GM10248 (cell line): ENCODE results near the gene PLA2G4E.

Experiments
- CTCF ChIA-PET: fragments of 300-600 bp; sonication (Branson Sonifier 250); formaldehyde crosslinking; extraction: SDS; loops from one replicate; lab custom pipeline; 2021; ENCODE audit warnings: antibody characterized with exemption; lab: Yijun Ruan, JAX
- POLR2A ChIA-PET: fragments of 350-650 bp; sonication (Branson Sonifier 250); formaldehyde crosslinking; extraction: SDS; loops from one replicate; lab custom pipeline; 2020; ENCODE audit warnings: antibody characterized with exemption; lab: Yijun Ruan, JAX
- DNase-seq: peaks from one replicate; pipeline ENCODE4 v3.0.0; 2012; ENCODE audit errors: extremely low spot score
- TF ChIP-seq, protein P1 (sequence below): IDR thresholded peaks from 2 replicates; pipeline ENCODE4 v1.5.1; 2012; ENCODE audit warnings: mild to moderate bottlenecking, low read depth; ENCODE audit errors: extremely low read depth, missing control alignments, control extremely low read depth

The PLA2G4E gene

DNA sequence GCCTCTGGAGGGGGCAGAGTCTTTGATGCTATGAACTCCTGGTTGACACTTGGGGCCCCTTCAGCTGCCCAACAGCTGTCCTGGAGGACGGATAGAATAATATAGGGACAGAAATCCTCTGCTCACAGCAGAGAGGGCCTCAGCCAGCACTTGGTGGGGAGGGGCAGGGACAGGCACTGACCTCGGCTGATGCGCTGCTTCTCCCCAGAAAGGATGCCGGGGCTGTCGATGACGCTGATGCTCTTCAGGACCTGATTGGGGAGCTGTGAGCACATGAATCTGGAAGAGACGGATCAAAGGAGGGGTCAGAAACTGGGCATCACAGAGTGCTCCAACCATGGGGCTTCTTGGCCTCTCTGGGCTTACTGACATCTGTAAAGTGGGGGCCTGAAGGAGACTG, 78.0 kb downstream of the PLA2G4E start:
- ChIA-PET CTCF (interaction anchor here (1.4 to 2.5 kb wide), 4 partner anchors 9 to 40 kb away, joined by 4 to 8 read pairs (median 5); no protein-coding TSS in a partner anchor), POLR2A (no interaction called here)
- TF ChIP-seq, protein P1, sequence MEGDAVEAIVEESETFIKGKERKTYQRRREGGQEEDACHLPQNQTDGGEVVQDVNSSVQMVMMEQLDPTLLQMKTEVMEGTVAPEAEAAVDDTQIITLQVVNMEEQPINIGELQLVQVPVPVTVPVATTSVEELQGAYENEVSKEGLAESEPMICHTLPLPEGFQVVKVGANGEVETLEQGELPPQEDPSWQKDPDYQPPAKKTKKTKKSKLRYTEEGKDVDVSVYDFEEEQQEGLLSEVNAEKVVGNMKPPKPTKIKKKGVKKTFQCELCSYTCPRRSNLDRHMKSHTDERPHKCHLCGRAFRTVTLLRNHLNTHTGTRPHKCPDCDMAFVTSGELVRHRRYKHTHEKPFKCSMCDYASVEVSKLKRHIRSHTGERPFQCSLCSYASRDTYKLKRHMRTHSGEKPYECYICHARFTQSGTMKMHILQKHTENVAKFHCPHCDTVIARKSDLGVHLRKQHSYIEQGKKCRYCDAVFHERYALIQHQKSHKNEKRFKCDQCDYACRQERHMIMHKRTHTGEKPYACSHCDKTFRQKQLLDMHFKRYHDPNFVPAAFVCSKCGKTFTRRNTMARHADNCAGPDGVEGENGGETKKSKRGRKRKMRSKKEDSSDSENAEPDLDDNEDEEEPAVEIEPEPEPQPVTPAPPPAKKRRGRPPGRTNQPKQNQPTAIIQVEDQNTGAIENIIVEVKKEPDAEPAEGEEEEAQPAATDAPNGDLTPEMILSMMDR: no peak
- no peak for DNase-seq

DNA sequence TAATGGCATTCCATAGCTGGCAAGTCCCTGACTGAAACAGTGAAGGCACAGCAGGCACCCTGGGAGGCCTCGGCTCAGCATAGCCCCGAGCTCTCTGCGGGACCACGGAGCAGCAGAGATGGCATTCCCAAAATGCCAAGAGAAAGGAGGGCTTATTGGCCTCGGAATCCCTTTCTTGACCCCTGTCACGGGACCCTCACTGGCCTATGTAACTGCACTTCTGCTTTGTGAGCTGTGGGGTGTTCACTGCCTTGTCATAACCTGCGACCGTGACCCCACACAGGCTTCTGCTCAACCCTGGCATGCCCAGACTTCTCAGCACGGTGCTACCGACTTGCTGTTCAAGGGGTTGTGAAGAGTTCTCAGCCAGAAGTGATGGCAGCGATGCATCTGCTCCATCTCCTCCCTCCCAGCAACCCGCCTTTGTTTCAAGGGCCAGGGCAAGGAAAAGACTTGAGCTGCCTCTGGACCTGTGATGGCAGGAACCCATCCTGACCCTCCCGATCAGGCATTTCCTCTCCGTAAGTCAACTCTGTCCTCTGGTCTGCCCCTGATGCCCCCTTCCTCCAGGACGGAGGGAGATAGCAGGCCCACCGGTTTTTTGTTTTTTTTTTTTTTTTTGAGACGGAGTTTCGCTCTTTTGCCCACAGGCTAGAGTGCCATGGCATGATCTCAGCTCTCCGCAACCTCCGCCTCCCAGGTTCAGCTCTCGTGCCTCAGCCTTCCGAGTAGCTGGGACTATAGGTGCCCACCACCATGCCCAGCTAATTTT, 79.0 kb downstream of the PLA2G4E start:
- DNase-seq: no peak
- TF ChIP-seq, protein P1: no peak
- ChIA-PET CTCF (interaction anchor here (1.2 to 1.7 kb wide), 2 partner anchors 25 to 39 kb away, joined by 5 read pairs; no protein-coding TSS in a partner anchor), POLR2A (interaction anchor here (0.5 to 0.6 kb wide), 2 partner anchors 26 to 593 kb away, joined by 3 to 5 read pairs; no protein-coding TSS in a partner anchor)

DNA sequence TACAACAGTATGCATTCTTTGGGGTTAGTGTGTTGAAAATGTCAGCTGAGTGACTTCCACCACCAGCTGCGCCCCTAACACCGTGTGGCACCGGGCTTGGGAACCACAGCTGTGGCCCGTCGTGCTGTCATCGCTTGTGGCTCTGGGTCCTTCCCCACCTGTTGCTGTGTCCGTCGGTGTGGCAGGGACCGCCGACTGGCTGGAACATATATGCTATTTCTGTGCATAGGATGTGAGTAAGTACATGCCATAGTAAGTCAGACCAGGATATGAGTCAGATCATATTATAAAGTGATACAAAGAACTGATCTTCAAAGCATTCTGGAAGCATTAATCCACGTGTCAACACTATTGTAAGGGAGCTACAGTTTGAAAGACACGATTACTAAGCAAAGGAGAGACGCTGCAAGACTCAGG, 80.4 kb downstream of the PLA2G4E start:
- CTCF ChIA-PET: interaction anchor here (1.2 to 2.2 kb wide), 3 partner anchors 9 to 52 kb away, joined by 3 to 7 read pairs (median 3); no protein-coding TSS in a partner anchor
- DNase-seq: no peak
- TF ChIP-seq, protein P1: no peak
- POLR2A ChIA-PET: no interaction called here

DNA sequence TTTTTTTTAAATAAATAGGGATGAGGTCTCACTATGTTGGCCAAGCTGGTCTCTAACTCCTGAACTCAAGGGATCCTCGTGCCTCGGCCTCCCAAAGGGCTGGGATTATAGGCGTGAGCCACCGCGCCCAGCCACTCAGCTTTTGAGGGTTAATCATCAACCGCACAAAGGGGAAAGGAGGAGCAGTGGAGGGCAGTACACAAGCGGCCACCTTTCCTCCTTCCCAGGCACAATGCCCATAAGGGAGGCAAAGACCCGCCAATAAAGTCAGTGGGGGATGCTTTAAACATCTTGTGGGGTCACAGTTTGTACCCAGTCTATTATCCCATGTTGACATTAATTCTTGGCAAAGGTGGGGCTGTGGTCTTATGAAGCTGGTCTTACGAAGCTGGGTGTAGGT, 80.9 kb downstream of the PLA2G4E start:
- TF ChIP-seq, protein P1: no peak
- POLR2A ChIA-PET: no interaction called here
- DNase-seq: no peak
- CTCF ChIA-PET: interaction anchor here (1.2 to 2.2 kb wide), 3 partner anchors 9 to 53 kb away, joined by 3 to 7 read pairs (median 3); no protein-coding TSS in a partner anchor

DNA sequence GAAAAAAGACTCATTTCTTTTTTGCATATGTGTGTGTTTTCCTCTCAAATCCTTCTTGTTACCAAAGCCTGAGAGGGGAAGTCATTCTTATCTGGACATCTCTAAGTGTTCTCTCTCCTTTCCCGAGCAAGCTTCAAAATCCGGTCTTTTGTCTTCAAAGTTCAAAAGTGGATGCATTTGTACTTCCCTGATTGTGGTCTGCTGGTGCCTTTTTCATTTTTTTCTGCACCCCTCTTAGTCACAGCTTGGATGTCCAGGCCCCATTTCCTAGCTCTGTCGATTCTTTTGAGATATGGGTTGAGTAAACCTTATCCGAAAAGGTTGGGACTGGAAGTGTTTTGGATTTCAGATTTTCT, 83.3 kb downstream of the PLA2G4E start:
- POLR2A ChIA-PET: interaction anchor here (1.4 kb wide), 1 partner anchor 35 kb away, joined by 3 read pairs; the partner anchor contains the start of gene EHD4
- TF ChIP-seq, protein P1: no peak
- DNase-seq: no peak
- CTCF ChIA-PET: interaction anchor here (0.6 to 2.1 kb wide), 8 partner anchors 11 to 163 kb away, joined by 3 to 6 read pairs (median 4); partner anchors contain the start of gene MAPKBP1
